GM20000 (cell line): ENCODE results near the gene CYB5R2.
A peak's percentile ranks its signal among the peaks of the same experiment; 100 is the strongest.

Experiments used
- DNase-seq: peaks from one replicate; pipeline ENCODE4 v3.0.0; 2012; ENCODE audit warnings: low spot score
- CTCF ChIP-seq: IDR thresholded peaks from 2 replicates; pipeline ENCODE4 v1.5.1; 2012; ENCODE audit warnings: mild to moderate bottlenecking, control low read depth; ENCODE audit errors: extremely low read depth, missing control alignments

The CYB5R2 gene

GRCh38 chr11:7646866-7647265 lies 26.4 kb downstream of the CYB5R2 start:
- no peak for TF ChIP-seq CTCF
- no peak for DNase-seq

GRCh38 chr11:7645206-7645605 lies 28.1 kb downstream of the CYB5R2 start:
- DNase-seq: no peak
- no peak for TF ChIP-seq CTCF

GRCh38 chr11:7643314-7643713 lies 30.0 kb downstream of the CYB5R2 start:
- no peak for DNase-seq
- TF ChIP-seq CTCF: no peak

GRCh38 chr11:7642747-7643146 lies 30.6 kb downstream of the CYB5R2 start:
- TF ChIP-seq CTCF: no peak
- DNase-seq: no peak

GRCh38 chr11:7640816-7641215 lies 32.5 kb downstream of the CYB5R2 start:
- DNase-seq: no peak
- TF ChIP-seq CTCF: no peak

GRCh38 chr11:7639643-7640025 lies 33.7 kb downstream of the CYB5R2 start:
- no peak for DNase-seq
- TF ChIP-seq CTCF: no peak

- no peak for TF ChIP-seq CTCF
- peak; percentile 16 for DNase-seq
Measured at GRCh38 chr11:7638710-7639642, 34.3 kb downstream of the CYB5R2 start.
